GM12873 (cell line): ENCODE data around the gene ERICH6.

ENCODE experiments used
- TF ChIP-seq, protein P1 (sequence below): IDR thresholded peaks from 2 replicates; pipeline ENCODE4 v1.5.1; 2012; ENCODE audit warnings: low read depth, mild to moderate bottlenecking, moderate library complexity, low read length, control low read depth; ENCODE audit not compliant: insufficient read depth; ENCODE audit errors: missing control alignments

Gene ERICH6

DNA sequence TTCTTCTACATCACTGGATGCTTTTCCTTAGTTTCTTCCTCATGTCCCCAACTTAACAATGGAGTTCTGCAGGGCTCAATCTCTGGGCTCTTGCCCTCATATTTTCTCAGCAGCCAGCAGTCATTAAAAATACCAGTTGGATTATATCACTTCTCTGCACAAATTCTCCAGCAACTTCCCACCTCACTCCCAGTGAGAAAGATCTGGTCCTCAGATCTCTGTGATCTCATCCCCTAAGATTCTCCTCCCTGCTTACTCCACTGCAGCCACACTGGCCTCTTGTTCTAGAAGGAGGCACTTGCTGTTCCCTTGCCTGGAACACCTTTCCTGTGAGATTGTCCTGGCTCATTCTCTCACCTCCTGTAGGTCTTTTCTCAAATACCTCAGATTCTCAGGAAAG is 6.1 kb downstream of the ERICH6 start:
- TF ChIP-seq, protein P1, sequence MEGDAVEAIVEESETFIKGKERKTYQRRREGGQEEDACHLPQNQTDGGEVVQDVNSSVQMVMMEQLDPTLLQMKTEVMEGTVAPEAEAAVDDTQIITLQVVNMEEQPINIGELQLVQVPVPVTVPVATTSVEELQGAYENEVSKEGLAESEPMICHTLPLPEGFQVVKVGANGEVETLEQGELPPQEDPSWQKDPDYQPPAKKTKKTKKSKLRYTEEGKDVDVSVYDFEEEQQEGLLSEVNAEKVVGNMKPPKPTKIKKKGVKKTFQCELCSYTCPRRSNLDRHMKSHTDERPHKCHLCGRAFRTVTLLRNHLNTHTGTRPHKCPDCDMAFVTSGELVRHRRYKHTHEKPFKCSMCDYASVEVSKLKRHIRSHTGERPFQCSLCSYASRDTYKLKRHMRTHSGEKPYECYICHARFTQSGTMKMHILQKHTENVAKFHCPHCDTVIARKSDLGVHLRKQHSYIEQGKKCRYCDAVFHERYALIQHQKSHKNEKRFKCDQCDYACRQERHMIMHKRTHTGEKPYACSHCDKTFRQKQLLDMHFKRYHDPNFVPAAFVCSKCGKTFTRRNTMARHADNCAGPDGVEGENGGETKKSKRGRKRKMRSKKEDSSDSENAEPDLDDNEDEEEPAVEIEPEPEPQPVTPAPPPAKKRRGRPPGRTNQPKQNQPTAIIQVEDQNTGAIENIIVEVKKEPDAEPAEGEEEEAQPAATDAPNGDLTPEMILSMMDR, result no peak

DNA sequence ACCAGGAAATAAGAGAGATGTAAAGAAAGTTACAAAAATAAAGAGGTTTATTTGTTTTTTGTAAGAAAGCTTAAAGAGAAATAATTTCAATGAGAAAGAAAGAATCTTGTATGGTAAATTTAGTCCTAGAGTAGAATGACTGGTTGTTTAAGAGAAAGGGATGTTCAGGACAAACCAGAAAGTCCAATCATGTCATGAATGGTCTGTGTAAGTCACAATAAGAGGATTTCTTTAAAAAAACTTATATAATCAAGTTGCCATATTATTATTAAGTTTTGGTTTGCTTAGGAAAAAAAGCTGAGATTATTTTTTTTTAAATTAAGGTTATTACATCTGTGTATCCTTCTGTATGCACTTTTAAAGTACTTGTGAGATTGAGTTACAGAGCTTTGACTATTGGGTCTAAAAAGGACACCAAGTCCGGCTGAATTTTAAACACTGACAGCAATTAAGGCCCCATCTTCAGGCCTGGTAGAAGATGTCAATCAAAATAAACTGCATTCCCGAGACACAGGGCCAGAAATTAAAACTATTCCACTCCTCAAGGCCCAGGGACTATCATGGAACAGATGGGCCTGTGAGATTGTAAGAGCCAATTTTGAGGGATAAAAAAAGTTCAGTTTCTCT is 12.2 kb downstream of the ERICH6 start:
- TF ChIP-seq, protein P1, result no peak

DNA sequence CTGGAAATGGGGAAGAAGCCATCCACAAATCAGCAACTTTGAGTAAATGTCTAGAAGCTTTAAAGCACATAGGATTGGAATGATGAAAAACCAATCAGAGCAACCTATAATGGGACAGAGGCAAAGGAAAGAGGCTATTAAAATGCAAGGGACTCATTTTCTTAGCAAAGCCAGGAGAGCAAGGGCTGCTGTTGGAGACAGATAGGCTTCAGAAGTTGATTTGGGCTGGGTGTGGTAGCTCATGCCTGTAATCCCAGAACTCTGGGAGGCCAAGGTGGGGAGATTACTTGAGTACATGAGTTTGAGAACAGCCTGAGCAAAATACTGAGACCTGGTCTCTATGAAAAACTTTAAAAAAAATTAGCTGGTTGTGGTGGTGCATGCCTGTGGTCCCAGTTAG is 16.1 kb downstream of the ERICH6 start:
- TF ChIP-seq, protein P1, result no peak

DNA sequence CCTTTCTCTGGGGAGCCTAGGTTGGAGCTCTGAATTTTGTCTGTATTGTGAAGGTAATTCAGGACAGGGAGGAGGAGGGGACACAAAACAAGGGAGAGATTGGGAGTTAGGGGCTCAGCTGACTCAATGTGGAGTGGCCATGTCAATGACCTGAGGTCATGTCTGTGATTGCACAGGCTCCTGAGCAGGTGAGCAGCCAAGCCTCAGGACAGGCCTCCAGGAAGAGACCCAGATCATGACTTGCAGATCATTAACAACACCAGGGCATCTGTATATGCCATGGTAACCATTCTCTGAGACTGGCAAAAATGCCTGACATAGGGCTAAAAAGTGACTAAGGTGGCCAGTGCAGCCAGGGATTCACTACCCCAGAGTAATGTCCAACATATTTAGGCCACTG is 20.9 kb downstream of the ERICH6 start:
- TF ChIP-seq, protein P1, result no peak

DNA sequence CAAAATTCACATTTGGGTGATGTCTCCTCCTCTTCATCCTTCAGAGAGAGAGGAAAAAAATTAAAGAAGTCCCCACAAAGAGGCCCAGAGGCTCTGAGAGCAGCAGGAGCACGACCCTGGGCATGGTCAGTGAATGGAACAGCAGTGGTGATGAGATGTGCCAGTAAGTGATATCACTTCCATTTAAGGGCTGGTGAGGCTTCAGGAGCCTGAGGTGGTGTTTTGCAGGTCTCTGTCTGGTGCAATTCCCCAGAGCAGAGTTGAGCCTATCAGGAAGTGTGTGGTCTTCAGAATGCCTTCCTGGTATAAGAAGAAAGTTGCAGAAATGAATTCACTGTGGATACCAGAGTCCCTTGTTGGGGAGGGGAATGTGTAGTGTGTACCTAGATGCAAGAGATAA is 21.4 kb downstream of the ERICH6 start:
- TF ChIP-seq, protein P1, result no peak

DNA sequence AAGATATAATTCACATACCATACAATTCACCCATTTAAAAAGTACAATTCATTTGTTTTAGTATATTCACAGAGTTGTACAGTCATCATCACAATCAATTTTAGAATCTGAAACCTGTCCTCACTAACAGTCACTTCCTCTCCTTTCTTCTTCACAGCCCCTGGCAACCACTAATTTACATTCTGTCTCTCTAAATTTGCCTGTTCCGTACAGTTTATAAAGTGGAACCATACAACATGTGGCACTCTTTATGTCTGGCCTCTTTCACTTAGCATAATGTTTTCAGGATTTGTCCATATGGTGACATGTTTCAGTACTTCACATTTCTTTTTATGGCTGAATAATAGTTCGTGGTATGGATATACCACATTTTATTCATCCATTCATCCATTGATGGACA is 22.7 kb downstream of the ERICH6 start:
- TF ChIP-seq, protein P1, result no peak

DNA sequence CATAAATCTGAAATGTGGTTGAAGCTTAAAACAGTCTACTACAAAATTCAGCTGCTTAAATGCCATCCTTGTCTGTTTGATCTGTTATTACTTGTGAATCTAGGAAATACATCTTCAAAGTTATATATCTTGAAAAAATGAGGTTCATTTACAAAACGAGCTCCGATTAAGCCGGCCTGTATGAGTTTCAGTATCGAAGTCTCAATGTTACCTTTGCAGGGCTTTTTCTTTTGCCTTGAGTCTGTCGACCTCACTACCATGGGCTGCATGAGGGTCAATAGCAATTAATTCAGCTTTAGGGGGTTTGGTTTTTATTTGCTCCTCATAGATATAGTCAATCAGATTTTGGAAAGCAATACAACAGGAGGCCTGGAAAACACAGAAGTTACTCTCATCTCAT is 23.2 kb downstream of the ERICH6 start:
- TF ChIP-seq, protein P1, result no peak

DNA sequence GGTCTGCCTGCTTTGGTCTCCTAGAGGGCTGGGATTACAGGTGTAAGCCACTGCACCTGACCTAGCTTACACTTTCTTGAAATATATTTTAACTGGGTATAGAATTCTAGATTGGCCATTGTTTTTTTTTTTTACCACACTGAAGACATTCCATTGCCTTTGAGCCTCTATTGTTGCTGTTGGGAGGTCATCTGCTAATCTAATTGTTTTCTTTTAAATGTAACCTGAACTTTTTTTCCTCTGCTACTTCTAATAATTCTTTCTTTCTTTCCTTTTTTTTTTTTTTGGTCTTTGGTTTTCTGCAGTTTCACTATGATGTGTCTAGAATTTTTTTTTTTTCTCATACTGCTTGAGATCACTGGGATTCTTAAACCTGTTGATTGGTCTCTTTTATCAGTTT is 28.1 kb downstream of the ERICH6 start:
- TF ChIP-seq, protein P1, result no peak
